ENCODE data around the gene LHX3.

Gene LHX3

GRCh38 chr9:136222906-136223285 is 18.0 kb upstream of the LHX3 start:
- no peak for TF ChIP-seq CTCF (IDR thresholded peaks at IDR 0.05; ENCODE audit: low read depth, low read length)
- no peak overlapping the region for H3K4me3 ChIP-seq (ENCODE audit: low read depth, low read length)

GRCh38 chr9:136222166-136222905 is 17.4 kb upstream of the LHX3 start:
- no peak overlapping the region for H3K4me3 ChIP-seq (ENCODE audit: low read depth, low read length)
- no peak for TF ChIP-seq CTCF (IDR thresholded peaks at IDR 0.05; ENCODE audit: low read depth, low read length)

- no peak for TF ChIP-seq CTCF (IDR thresholded peaks at IDR 0.05; ENCODE audit: low read depth, low read length)
- H3K4me3 ChIP-seq (ENCODE audit: low read depth, low read length), result no peak overlapping the region
These were observed 15.2 kb upstream of the LHX3 start for GRCh38 chr9:136220017-136220729.

- TF ChIP-seq CTCF (IDR thresholded peaks at IDR 0.05; ENCODE audit: low read depth, low read length), result no peak
- no peak overlapping the region for H3K4me3 ChIP-seq (ENCODE audit: low read depth, low read length)
These were observed 14.3 kb upstream of the LHX3 start for GRCh38 chr9:136219276-136219675.

- TF ChIP-seq CTCF (IDR thresholded peaks at IDR 0.05; ENCODE audit: low read depth, low read length), result no peak
These were observed 13.7 kb upstream of the LHX3 start for GRCh38 chr9:136218673-136219072.

GRCh38 chr9:136218271-136218670 is 13.3 kb upstream of the LHX3 start:
- TF ChIP-seq CTCF (IDR thresholded peaks at IDR 0.05; ENCODE audit: low read depth, low read length), result no peak
- H3K4me3 ChIP-seq (ENCODE audit: low read depth, low read length), result no peak overlapping the region

More at GRCh38 chr9:136218673-136219072, 13.7 kb upstream of the LHX3 start:
- H3K4me3 ChIP-seq (ENCODE audit: low read depth, low read length), result no peak overlapping the region

GRCh38 chr9:136216541-136217244 is 11.8 kb upstream of the LHX3 start:
- no peak for TF ChIP-seq CTCF (IDR thresholded peaks at IDR 0.05; ENCODE audit: low read depth, low read length)
- H3K4me3 ChIP-seq (ENCODE audit: low read depth, low read length), result no peak overlapping the region

All from WI38 (cell line).